ENCODE measurements around the gene SPOUT1.
A peak's percentile ranks its signal among the peaks of the same experiment; 100 is the strongest.
"Not testable (repeated sequence)": the region's sequence is repeated elsewhere in the genome, so short reads cannot be mapped to it uniquely, and the experiment has no call there.

The SPOUT1 gene

DNA sequence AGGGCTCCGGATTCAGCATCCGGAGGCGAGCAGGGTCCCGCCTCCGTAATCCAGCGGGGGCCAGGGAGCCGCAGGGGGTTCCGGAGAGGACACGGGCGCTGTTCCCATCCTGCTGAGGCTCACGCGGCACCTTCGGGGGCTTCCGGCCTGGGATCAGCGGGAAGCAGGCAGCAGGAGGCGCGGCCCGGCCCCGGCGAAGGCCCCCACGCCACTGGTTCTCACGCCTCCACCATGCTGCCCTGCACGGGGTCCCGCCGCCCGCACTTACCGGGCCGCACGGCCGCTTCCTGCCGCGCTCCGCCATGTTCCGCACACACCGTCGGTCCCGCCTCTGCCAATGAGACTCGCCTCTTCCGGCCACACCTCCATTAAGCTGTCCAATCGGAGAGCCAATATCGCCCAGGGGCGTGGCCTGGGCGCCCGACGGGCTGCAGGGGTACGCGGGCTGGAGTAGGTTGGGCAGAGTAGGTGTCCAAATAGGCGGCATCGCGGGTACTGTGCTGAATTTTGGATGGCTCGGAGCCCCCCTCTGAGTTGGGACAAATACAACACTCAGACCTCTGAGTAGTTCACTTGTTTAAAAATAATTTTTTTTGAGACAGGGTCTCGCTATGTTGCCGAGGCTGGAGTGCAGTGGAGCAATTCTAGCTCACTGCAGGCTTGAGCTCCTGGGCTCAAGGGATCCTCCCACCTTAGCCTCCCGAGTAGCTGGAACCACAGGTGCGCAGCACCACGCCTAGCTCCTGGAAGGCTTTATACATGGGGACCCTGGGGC lies at the start of gene SPOUT1:
Gene SPOUT1, minus strand, starts transcription at position 318 of the 775 bp plus-strand sequence. Its CDS starts 14 bp downstream, at position 304.
- peak; percentile 92 to 93 for DNase-seq (ENCODE audit: low read depth in 2 of 2)

DNA sequence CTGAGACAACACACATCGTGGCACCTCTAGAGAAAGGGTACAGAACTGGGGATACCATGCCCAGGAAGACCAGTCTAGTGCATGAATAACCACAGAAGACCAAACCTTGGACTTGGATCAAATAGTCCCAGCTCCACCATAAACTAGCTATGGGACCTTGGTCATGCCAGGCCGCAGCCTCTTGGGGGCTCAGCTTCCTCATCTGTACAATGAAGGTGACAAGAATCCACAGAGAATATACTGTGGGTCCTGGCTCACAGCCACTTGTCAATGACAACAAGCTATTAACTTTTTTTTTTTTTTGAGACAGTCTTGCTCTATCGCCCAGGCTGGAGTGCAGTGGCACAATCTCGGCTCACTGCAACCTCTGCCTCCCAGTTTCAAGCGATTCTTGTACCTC lies 48.3 kb upstream of the SPOUT1 start:
- DNase-seq (ENCODE audit: low read depth in 2 of 2), result no peak

DNA sequence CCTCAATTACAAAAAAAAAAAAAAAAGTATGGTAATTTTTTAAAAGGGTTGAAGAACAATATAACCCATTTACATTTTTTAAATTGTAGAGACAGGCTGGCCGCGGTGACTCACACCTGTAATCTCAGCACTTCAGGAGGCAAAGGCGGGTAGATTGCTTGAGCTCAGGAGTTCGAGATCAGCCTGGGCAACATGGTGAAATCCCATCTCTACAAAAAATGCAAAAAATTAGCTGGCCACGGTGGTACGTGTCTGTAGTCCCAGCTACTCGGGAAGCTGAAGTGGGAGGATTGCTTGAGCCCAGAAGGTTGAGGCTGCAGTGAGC lies 41.3 kb upstream of the SPOUT1 start:
- not testable (repeated sequence) for DNase-seq (ENCODE audit: low read depth in 2 of 2)

GRCh38 chr9:128870128-128870940 lies 40.7 kb upstream of the SPOUT1 start:
- DNase-seq (ENCODE audit: low read depth in 2 of 2), result no peak

DNA sequence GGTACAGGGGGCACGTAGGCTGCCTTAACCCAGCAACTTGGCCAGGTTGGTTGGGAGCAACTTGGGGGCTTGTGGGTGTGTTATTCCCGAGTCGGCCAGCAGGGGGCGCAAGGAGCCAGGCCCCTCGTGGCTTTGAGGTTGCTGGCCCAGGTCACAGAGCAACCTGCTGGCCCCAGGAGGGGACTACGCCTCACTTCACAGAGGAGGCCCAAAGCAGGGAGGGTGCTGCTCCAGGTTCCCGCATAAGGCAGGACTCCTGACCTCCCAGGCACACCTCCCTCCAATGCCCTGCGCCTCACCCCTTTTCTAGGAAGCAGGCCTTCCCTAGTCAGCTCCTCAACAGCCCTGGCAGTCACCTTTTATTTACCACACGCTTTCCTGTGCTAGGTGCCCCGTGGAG lies 34.1 kb upstream of the SPOUT1 start:
- peak; percentile 80 to 85 for DNase-seq (ENCODE audit: low read depth in 2 of 2)

DNA sequence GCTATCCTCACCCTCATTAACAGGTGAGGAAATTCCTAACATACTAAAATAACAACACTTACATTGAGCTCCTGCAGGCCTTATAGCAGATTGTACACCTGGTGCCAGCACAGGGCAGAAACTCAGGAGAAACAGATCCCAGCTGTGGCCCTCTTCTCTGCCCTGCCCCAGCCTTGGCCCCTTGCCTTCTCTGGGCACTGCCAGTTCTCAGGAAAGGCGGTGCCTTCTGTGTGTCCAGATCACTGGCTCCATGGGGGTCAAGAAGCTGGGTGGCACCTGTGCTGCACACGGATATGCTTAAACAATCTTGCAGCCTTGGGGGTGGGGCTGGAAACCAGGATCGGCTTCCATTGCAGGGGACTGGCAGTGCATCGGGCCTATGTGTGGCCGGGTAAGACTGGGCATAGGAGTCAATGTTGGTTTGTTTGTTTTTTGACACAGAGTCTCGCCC lies 32.8 kb upstream of the SPOUT1 start:
- DNase-seq (ENCODE audit: low read depth in 2 of 2), result no peak

GRCh38 chr9:128861501-128861900 lies 31.9 kb upstream of the SPOUT1 start:
- no peak for DNase-seq (ENCODE audit: low read depth in 2 of 2)

GRCh38 chr9:128860937-128861336 lies 31.3 kb upstream of the SPOUT1 start:
- DNase-seq (ENCODE audit: low read depth in 2 of 2), result no peak

GRCh38 chr9:128858476-128858875 lies 28.9 kb upstream of the SPOUT1 start:
- not testable (repeated sequence) for DNase-seq (ENCODE audit: low read depth in 2 of 2)

GRCh38 chr9:128854454-128854853 lies 24.9 kb upstream of the SPOUT1 start:
- not testable (repeated sequence) for DNase-seq (ENCODE audit: low read depth in 2 of 2)

DNA sequence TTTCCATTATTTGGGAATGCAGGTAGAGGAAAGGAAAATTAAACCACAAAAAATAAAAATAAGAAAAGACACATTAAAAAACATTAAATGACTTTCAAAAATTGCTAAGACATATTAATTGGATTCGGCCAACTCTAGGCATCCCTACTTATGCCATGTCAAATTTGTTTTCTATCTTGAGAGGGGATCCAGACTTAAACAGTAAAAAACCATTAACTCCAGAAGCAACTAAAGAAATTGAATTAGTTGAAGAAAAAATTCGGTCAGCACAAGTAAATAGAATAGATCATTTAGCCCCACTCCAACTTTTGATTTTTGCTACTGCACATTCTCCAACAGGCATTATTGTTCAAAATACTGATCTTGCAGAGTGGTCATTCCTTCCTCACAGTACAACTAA lies 23.1 kb upstream of the SPOUT1 start:
- DNase-seq (ENCODE audit: low read depth in 2 of 2), result not testable (repeated sequence)

DNA sequence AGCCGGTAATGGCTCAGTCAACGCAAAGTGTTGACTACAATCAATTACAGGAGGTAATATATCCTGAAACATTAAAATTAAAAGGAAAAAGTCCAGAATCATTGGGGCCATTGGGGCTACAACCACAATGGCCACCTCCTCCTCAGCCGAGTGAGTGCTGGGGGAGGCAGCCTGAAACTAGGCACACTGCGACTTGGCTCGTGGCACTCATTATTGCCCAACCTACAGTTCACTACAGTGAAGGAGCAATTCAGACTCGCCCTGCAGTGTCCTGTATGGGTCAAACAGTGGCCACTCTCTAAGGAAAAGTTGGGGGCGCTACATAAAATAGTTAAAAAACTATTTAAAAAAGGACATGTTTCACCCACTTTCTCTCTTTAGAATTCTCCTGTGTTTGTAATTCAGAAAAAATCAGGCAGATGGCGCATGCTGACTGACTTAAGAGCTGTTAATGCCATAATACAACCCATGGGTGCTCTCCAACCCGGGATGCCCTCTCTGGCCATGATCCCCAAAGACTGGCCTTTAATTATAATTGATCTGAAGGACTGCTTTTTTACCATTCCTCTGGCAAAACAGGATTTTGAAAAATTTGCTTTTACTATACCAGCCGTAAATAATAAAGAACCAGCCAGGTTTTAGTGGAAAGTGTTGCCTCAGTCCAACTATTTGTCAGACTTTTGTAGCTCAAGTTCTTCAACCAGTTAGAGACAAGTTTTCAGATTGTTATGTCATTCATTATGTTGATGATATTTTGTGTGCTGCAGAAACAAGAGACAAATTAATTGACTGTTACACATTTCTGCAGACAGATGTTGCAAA lies 22.4 kb upstream of the SPOUT1 start:
- DNase-seq (ENCODE audit: low read depth in 2 of 2), result not testable (repeated sequence)

DNA sequence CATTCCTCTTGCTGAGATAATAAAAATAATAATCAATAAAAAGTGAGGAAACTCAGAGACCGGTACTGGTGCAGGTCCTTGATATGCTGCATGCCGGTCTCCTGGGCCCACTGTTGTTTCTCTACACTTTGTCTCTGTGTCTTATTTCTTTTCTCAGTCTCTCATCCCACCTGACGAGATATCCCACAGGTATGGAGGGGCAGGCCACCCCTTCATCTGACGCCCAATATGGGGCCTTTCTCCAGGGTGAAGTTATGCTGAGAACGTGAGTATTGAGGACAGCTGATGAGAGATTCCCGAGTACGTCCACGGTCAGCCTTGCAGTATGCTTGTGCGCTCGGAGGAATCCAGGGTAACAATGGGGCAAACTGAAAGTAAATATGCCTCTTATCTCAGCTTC lies 21.4 kb upstream of the SPOUT1 start:
- not testable (repeated sequence) for DNase-seq (ENCODE audit: low read depth in 2 of 2)

GRCh38 chr9:128847803-128848202 lies 18.2 kb upstream of the SPOUT1 start:
- DNase-seq (ENCODE audit: low read depth in 2 of 2), result no peak

DNA sequence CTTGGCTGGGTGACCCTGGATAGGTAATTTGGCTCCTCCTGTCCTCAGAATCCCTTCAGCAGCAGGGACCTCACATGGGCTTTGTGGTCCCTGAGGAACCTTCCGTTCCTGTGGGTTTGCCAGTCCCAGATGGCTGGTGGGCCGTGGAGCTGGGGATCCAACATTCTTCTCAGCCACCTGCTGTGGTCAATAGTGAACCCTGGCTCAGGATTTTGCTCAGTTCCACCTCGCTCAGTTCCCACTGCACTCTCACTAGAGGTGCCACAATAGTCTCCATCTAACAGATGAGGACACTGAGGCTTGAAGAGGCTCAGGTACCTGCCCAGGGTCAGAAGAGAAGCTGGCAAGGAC lies 17.1 kb upstream of the SPOUT1 start:
- DNase-seq (ENCODE audit: low read depth in 2 of 2), result no peak

- no peak for DNase-seq (ENCODE audit: low read depth in 2 of 2)
These were observed 15.8 kb upstream of the SPOUT1 start for GRCh38 chr9:128845186-128845931.

DNA sequence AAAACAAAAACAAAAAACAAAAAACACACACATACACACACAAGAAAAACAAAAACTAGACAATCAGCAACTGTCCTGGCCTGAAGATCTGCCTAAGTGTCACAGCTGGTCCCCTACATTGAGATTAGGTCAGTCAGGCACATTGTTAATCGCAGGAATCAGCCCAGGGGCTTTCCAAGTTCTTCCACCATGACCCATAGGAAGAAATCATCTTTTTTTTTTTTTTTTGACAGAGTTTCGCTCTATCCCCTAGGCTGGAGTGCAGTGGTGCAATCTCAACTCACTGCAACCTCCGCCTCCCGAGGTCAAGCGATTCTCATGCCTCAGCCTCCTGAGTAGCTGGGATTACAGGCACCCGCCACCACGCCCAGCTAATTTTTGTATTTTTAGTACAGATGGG lies 13.6 kb upstream of the SPOUT1 start:
- DNase-seq (ENCODE audit: low read depth in 2 of 2), result not testable (repeated sequence)

DNA sequence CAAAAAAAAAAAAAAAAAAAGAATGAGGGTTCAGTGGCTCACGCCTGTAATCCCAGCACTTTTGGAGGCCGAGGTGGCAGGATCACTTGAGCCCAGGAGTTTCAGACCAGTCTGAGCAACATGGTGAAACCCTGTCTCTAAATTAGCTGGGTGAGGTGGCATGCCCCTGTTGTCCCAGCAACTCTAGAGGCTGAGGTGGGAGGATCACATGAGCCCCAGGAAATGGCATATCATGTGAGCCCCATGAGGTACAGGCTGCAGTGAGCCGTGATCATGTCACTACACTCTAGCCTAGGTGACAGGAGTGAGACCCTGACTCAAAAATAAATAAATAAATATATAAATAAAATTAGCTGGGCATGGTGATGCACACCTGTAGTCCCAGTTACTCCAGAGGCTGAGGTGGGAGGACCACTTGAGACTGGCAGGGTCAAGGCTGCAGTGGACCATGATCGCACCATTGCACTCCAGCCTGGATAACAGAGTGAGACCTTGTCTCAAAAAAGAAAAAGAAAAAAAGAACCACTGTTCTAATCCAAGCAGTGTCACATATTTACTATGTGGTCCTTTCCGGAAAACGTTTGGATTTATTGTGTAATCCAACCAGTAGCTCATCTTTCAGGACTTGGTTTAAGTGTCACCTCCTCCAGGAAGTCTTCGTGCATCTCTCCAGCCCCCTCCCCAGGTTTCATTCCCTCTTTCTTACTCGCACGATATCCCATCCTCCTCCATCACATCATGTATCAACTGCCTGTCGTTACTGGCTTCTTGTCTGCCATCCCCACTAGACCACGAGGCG lies 12.3 kb upstream of the SPOUT1 start:
- no peak for DNase-seq (ENCODE audit: low read depth in 2 of 2)

DNA sequence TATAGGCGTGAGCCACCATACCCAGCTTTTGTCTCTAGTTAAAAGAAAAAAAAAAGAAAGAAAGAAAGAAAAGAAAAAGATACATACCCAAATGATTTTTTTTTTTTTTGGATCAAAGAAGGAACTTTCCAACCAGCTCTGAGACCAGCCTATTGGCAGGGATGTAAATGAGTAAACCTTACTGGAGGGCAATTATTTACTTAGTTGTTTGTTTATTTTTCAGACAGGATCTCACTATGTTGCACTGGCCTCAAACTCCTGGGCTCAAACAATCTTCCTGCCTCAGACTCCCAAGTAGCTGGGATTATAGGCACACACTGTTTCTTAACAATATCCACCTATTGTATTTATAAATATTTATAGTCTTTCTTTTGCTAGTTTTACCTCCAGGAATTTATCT lies 10.9 kb upstream of the SPOUT1 start:
- DNase-seq (ENCODE audit: low read depth in 2 of 2), result no peak

- no peak for DNase-seq (ENCODE audit: low read depth in 2 of 2)
These were observed 8.7 kb upstream of the SPOUT1 start for GRCh38 chr9:128838338-128838737.
